ENCODE measurements around the gene GLDN.

GLDN gene

GRCh38 chr15:51335087-51335486 lies 6.4 kb upstream of the GLDN start:
- Mint-ChIP-seq H3K27me3 (peaks cover 2% of the 10 kb centered on the region), H3K27ac (no peak overlapping the region), H3K4me1 (ENCODE audit: low read depth) (no peaks in the 10 kb centered on the region), H3K4me3 (no peak overlapping the region), H3K36me3 (no peaks in the 10 kb centered on the region), H3K9me3 (ENCODE audit: low read depth) (no peaks in the 10 kb centered on the region)

GRCh38 chr15:51335538-51336410 lies 5.7 kb upstream of the GLDN start:
- Mint-ChIP-seq H3K4me3 (no peak overlapping the region), H3K27ac (no peak overlapping the region), H3K9me3 (ENCODE audit: low read depth) (no peaks in the 10 kb centered on the region), H3K36me3 (no peaks in the 10 kb centered on the region), H3K27me3 (peaks cover 2% of the 10 kb centered on the region), H3K4me1 (ENCODE audit: low read depth) (no peaks in the 10 kb centered on the region)

- no peaks in the 10 kb centered on the region for H3K4me1 Mint-ChIP-seq (ENCODE audit: low read depth)
- H3K27me3 Mint-ChIP-seq, result peaks cover 4% of the 10 kb centered on the region
Observed at GRCh38 chr15:51338496-51338895, 3.0 kb upstream of the GLDN start, which contains the start of gene CYP19A1. TSS of gene CYP19A1 (minus strand) at chr15:51338596. CDS start at chr15:51242912, 95,684 bp downstream.

GRCh38 chr15:51342227-51342999 lies 958 bp downstream of the GLDN start:
- Mint-ChIP-seq H3K4me1 (ENCODE audit: low read depth) (no peaks in the 10 kb centered on the region), H3K9me3 (ENCODE audit: low read depth) (no peaks in the 10 kb centered on the region), H3K36me3 (no peaks in the 10 kb centered on the region), H3K4me3 (no peak overlapping the region), H3K27ac (no peak overlapping the region), H3K27me3 (peaks cover 4% of the 10 kb centered on the region)

More at GRCh38 chr15:51338496-51338895, 3.0 kb upstream of the GLDN start, which contains the start of gene CYP19A1:
- Mint-ChIP-seq H3K4me3 (no peak within 1 kb of the TSS), H3K9me3 (ENCODE audit: low read depth) (no peaks in the 10 kb centered on the region), H3K36me3 (no peaks in the 10 kb centered on the region), H3K27ac (no peak within 1 kb of the TSS)

- Mint-ChIP-seq H3K4me3 (no peak overlapping the region), H3K4me1 (ENCODE audit: low read depth) (no peaks in the 10 kb centered on the region), H3K27ac (no peak overlapping the region), H3K27me3 (peaks cover 4% of the 10 kb centered on the region), H3K36me3 (no peaks in the 10 kb centered on the region), H3K9me3 (ENCODE audit: low read depth) (no peaks in the 10 kb centered on the region)
Observed at GRCh38 chr15:51343466-51343865, 2.0 kb downstream of the GLDN start.

GRCh38 chr15:51346136-51346535 lies 4.7 kb downstream of the GLDN start:
- Mint-ChIP-seq H3K4me3 (no peak overlapping the region), H3K9me3 (ENCODE audit: low read depth) (no peaks in the 10 kb centered on the region), H3K36me3 (no peaks in the 10 kb centered on the region), H3K27me3 (peaks cover 4% of the 10 kb centered on the region), H3K4me1 (ENCODE audit: low read depth) (no peaks in the 10 kb centered on the region), H3K27ac (no peak overlapping the region)

- Mint-ChIP-seq H3K4me1 (ENCODE audit: low read depth) (no peaks in the 10 kb centered on the region), H3K27ac (no peak overlapping the region), H3K36me3 (no peaks in the 10 kb centered on the region), H3K9me3 (ENCODE audit: low read depth) (no peaks in the 10 kb centered on the region), H3K27me3 (peaks cover 6% of the 10 kb centered on the region), H3K4me3 (no peak overlapping the region)
Observed at GRCh38 chr15:51348688-51349087, 7.2 kb downstream of the GLDN start.

- peaks cover 6% of the 10 kb centered on the region for H3K27me3 Mint-ChIP-seq
- no peaks in the 10 kb centered on the region for H3K36me3 Mint-ChIP-seq
- no peak overlapping the region for H3K4me3 Mint-ChIP-seq
- no peaks in the 10 kb centered on the region for H3K4me1 Mint-ChIP-seq (ENCODE audit: low read depth)
- H3K9me3 Mint-ChIP-seq (ENCODE audit: low read depth), result no peaks in the 10 kb centered on the region
- H3K27ac Mint-ChIP-seq, result no peak overlapping the region
Observed at GRCh38 chr15:51349156-51349844, 7.8 kb downstream of the GLDN start.

GRCh38 chr15:51350723-51351122 lies 9.3 kb downstream of the GLDN start:
- no peaks in the 10 kb centered on the region for H3K4me1 Mint-ChIP-seq (ENCODE audit: low read depth)

GRCh38 chr15:51353976-51354375 lies 12.5 kb downstream of the GLDN start:
- Mint-ChIP-seq H3K27ac (no peak overlapping the region), H3K36me3 (no peaks in the 10 kb centered on the region), H3K27me3 (peaks cover 10% of the 10 kb centered on the region), H3K9me3 (ENCODE audit: low read depth) (no peaks in the 10 kb centered on the region), H3K4me1 (ENCODE audit: low read depth) (peaks cover 2% of the 10 kb centered on the region), H3K4me3 (no peak overlapping the region)

More at GRCh38 chr15:51350723-51351122, 9.3 kb downstream of the GLDN start:
- no peak overlapping the region for H3K27ac Mint-ChIP-seq
- no peak overlapping the region for H3K4me3 Mint-ChIP-seq
- H3K9me3 Mint-ChIP-seq (ENCODE audit: low read depth), result no peaks in the 10 kb centered on the region
- H3K27me3 Mint-ChIP-seq, result peaks cover 10% of the 10 kb centered on the region
- no peaks in the 10 kb centered on the region for H3K36me3 Mint-ChIP-seq

- H3K36me3 Mint-ChIP-seq, result no peaks in the 10 kb centered on the region
- no peaks in the 10 kb centered on the region for H3K9me3 Mint-ChIP-seq (ENCODE audit: low read depth)
- H3K27me3 Mint-ChIP-seq, result peaks cover 9% of the 10 kb centered on the region
- H3K4me1 Mint-ChIP-seq (ENCODE audit: low read depth), result peaks cover 2% of the 10 kb centered on the region
- no peak overlapping the region for H3K27ac Mint-ChIP-seq
- no peak overlapping the region for H3K4me3 Mint-ChIP-seq
Observed at GRCh38 chr15:51355096-51355495, 13.6 kb downstream of the GLDN start.

GRCh38 chr15:51356147-51356546 lies 14.7 kb downstream of the GLDN start:
- peaks cover 8% of the 10 kb centered on the region for H3K27me3 Mint-ChIP-seq

GRCh38 chr15:51356983-51357382 lies 15.5 kb downstream of the GLDN start:
- Mint-ChIP-seq H3K4me3 (no peak overlapping the region), H3K4me1 (ENCODE audit: low read depth) (peaks cover 2% of the 10 kb centered on the region), H3K9me3 (ENCODE audit: low read depth) (no peaks in the 10 kb centered on the region), H3K27ac (no peak overlapping the region), H3K36me3 (no peaks in the 10 kb centered on the region), H3K27me3 (peaks cover 4% of the 10 kb centered on the region)

More at GRCh38 chr15:51356147-51356546, 14.7 kb downstream of the GLDN start:
- Mint-ChIP-seq H3K9me3 (ENCODE audit: low read depth) (no peaks in the 10 kb centered on the region), H3K36me3 (no peaks in the 10 kb centered on the region), H3K27ac (no peak overlapping the region), H3K4me1 (ENCODE audit: low read depth) (peaks cover 2% of the 10 kb centered on the region), H3K4me3 (no peak overlapping the region)

GRCh38 chr15:51359981-51360380 lies 18.5 kb downstream of the GLDN start:
- H3K4me3 Mint-ChIP-seq, result no peak overlapping the region

GRCh38 chr15:51363383-51363782 lies 21.9 kb downstream of the GLDN start:
- H3K9me3 Mint-ChIP-seq (ENCODE audit: low read depth), result no peaks in the 10 kb centered on the region
- H3K27me3 Mint-ChIP-seq, result no peaks in the 10 kb centered on the region
- H3K27ac Mint-ChIP-seq, result no peak overlapping the region
- H3K4me1 Mint-ChIP-seq (ENCODE audit: low read depth), result no peaks in the 10 kb centered on the region
- no peak overlapping the region for H3K4me3 Mint-ChIP-seq
- H3K36me3 Mint-ChIP-seq, result no peaks in the 10 kb centered on the region

More at GRCh38 chr15:51359981-51360380, 18.5 kb downstream of the GLDN start:
- Mint-ChIP-seq H3K9me3 (ENCODE audit: low read depth) (no peaks in the 10 kb centered on the region), H3K4me1 (ENCODE audit: low read depth) (peaks cover 2% of the 10 kb centered on the region), H3K36me3 (no peaks in the 10 kb centered on the region), H3K27me3 (no peaks in the 10 kb centered on the region), H3K27ac (no peak overlapping the region)

All from activated naive CD8-positive, alpha-beta T cell (primary cell).